GM18867 (cell line): ENCODE data around the gene ADSL.

Experiments used
- ATAC-seq: cut with Tn5 transposase; IDR thresholded peaks from one replicate; pipeline ENCODE4 v1.9.1; 2021; ENCODE audit warnings: mild to moderate bottlenecking, moderate library complexity; ENCODE audit not compliant: unreplicated experiment

Gene ADSL

GRCh38 chr22:40326905-40327735 lies 19.2 kb upstream of the ADSL start:
- no peak for ATAC-seq

- ATAC-seq = no peak
These were observed 17.5 kb upstream of the ADSL start for GRCh38 chr22:40328546-40329456.

- no peak for ATAC-seq
These were observed 16.8 kb upstream of the ADSL start for GRCh38 chr22:40329466-40329865.

- ATAC-seq = no peak
These were observed 16.2 kb upstream of the ADSL start for GRCh38 chr22:40330086-40330485.

GRCh38 chr22:40330615-40331014 lies 15.7 kb upstream of the ADSL start:
- ATAC-seq = no peak

- no peak for ATAC-seq
These were observed 14.6 kb upstream of the ADSL start for GRCh38 chr22:40331706-40332105.

GRCh38 chr22:40332319-40332781 lies 13.9 kb upstream of the ADSL start:
- ATAC-seq = no peak

GRCh38 chr22:40334060-40334459 lies 12.2 kb upstream of the ADSL start:
- no peak for ATAC-seq

- no peak for ATAC-seq
These were observed 11.4 kb upstream of the ADSL start for GRCh38 chr22:40334899-40335298.

GRCh38 chr22:40335358-40335757 lies 10.9 kb upstream of the ADSL start:
- ATAC-seq = no peak

- no peak for ATAC-seq
These were observed 6.3 kb upstream of the ADSL start for GRCh38 chr22:40340044-40340443.

GRCh38 chr22:40341604-40342003 lies 4.7 kb upstream of the ADSL start:
- no peak for ATAC-seq

GRCh38 chr22:40342521-40342920 lies 3.8 kb upstream of the ADSL start:
- ATAC-seq = no peak

GRCh38 chr22:40345271-40345670 lies 1.0 kb upstream of the ADSL start:
- no peak for ATAC-seq

GRCh38 chr22:40345815-40346184 lies 500 bp upstream of the ADSL start:
- peak; percentile 32 for ATAC-seq

- no peak for ATAC-seq
These were observed 1.0 kb downstream of the ADSL start for GRCh38 chr22:40347300-40347699.

GRCh38 chr22:40348025-40348658 lies 1.8 kb downstream of the ADSL start:
- ATAC-seq = no peak

GRCh38 chr22:40352763-40353162 lies 6.5 kb downstream of the ADSL start:
- no peak for ATAC-seq

- no peak for ATAC-seq
These were observed 14.8 kb downstream of the ADSL start for GRCh38 chr22:40361100-40361499.

GRCh38 chr22:40363059-40363458 lies 16.8 kb downstream of the ADSL start:
- ATAC-seq = no peak

- ATAC-seq = no peak
These were observed 18.1 kb downstream of the ADSL start for GRCh38 chr22:40364431-40364830.
